ENCODE results near the gene TRIM65. TPM values are rescaled to one million over a fixed set of nuclear protein-coding genes. Genes with fewer than 3 reads are reported as not detected.

TRIM65 gene, protein sequence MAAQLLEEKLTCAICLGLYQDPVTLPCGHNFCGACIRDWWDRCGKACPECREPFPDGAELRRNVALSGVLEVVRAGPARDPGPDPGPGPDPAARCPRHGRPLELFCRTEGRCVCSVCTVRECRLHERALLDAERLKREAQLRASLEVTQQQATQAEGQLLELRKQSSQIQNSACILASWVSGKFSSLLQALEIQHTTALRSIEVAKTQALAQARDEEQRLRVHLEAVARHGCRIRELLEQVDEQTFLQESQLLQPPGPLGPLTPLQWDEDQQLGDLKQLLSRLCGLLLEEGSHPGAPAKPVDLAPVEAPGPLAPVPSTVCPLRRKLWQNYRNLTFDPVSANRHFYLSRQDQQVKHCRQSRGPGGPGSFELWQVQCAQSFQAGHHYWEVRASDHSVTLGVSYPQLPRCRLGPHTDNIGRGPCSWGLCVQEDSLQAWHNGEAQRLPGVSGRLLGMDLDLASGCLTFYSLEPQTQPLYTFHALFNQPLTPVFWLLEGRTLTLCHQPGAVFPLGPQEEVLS
- 24.3 TPM for total RNA-seq (ENCODE audit: unreplicated experiment)
- long read RNA-seq, partial matches to known transcripts = 0 of 3 reads
- long read RNA-seq, other reads (novel, unspliced or antisense) = 2 of 3 reads

DNA sequence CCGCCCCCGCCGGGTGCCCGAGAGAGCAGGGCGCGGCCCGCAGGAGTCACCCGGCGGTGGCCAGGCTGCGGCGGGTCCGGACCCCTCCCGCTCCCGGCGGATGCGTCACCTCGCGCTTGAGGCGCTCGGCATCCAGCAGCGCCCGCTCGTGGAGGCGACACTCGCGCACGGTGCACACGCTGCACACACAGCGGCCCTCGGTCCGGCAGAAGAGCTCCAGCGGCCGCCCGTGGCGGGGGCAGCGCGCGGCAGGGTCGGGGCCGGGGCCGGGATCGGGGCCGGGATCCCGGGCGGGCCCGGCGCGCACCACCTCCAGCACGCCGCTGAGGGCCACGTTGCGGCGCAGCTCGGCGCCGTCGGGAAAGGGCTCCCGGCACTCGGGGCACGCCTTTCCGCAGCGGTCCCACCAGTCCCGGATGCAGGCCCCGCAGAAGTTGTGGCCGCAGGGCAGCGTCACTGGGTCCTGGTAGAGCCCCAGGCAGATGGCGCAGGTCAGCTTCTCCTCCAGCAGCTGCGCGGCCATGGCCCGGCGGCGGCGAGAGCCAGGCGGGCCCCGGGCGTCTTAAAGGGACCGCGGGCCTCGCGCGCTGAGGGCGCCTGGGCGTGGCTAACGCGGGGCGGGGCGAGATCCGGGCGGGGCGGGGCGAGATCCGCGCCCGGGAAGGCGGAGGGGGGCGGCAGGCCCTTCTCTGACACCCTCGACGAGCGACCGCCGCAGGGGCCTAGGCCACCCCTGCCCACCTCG lies at the start of gene TRIM65:
TSS of gene TRIM65 (minus strand) at position 537 of the 745 bp plus-strand sequence. CDS start at position 523, 14 bp downstream.
- Mint-ChIP-seq H3K27ac (ENCODE audit: unreplicated experiment) (peak within 1 kb of the TSS; percentile 90), H3K9me3 (ENCODE audit: unreplicated experiment) (peaks cover 17% of the 10 kb centered on the region), H3K4me3 (ENCODE audit: unreplicated experiment) (peak within 1 kb of the TSS; percentile 87), H3K36me3 (ENCODE audit: unreplicated experiment) (peaks cover 4% of the 10 kb centered on the region), H3K4me1 (ENCODE audit: low read depth, unreplicated experiment) (peaks cover 22% of the 10 kb centered on the region), H3K27me3 (ENCODE audit: unreplicated experiment) (peaks cover 17% of the 10 kb centered on the region)
- TF ChIP-seq, protein P1, sequence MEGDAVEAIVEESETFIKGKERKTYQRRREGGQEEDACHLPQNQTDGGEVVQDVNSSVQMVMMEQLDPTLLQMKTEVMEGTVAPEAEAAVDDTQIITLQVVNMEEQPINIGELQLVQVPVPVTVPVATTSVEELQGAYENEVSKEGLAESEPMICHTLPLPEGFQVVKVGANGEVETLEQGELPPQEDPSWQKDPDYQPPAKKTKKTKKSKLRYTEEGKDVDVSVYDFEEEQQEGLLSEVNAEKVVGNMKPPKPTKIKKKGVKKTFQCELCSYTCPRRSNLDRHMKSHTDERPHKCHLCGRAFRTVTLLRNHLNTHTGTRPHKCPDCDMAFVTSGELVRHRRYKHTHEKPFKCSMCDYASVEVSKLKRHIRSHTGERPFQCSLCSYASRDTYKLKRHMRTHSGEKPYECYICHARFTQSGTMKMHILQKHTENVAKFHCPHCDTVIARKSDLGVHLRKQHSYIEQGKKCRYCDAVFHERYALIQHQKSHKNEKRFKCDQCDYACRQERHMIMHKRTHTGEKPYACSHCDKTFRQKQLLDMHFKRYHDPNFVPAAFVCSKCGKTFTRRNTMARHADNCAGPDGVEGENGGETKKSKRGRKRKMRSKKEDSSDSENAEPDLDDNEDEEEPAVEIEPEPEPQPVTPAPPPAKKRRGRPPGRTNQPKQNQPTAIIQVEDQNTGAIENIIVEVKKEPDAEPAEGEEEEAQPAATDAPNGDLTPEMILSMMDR (IDR thresholded peaks at IDR 0.05; ENCODE audit: partially characterized antibody, unreplicated experiment) = no peak
- peak; percentile 91 for DNase-seq

DNA sequence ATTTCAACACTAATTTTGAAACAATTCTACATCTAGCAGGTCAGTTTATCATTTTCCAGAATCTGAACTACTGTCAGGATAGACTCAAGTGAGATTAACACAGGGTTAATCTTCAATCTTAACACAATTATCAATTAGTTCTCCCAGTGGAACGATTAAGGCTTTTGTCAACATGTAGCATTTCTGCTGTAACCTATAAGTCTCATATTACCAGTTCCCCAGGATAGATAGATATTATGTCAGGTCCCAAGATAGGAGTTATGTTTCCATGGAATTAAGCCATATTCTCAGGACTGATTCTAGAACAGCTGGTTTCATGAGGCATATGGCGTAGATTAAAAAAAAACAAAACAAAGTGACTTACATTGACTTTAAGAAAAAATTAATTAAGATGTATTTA lies 48.5 kb upstream of the TRIM65 start:
- Mint-ChIP-seq H3K4me3 (ENCODE audit: unreplicated experiment) (no peak overlapping the region), H3K4me1 (ENCODE audit: low read depth, unreplicated experiment) (peaks cover 6% of the 10 kb centered on the region), H3K27ac (ENCODE audit: unreplicated experiment) (no peak overlapping the region), H3K9me3 (ENCODE audit: unreplicated experiment) (peaks cover 4% of the 10 kb centered on the region), H3K27me3 (ENCODE audit: unreplicated experiment) (no peaks in the 10 kb centered on the region), H3K36me3 (ENCODE audit: unreplicated experiment) (no peaks in the 10 kb centered on the region)
- TF ChIP-seq, protein P1 (IDR thresholded peaks at IDR 0.05; ENCODE audit: partially characterized antibody, unreplicated experiment) = no peak
- no peak for DNase-seq

DNA sequence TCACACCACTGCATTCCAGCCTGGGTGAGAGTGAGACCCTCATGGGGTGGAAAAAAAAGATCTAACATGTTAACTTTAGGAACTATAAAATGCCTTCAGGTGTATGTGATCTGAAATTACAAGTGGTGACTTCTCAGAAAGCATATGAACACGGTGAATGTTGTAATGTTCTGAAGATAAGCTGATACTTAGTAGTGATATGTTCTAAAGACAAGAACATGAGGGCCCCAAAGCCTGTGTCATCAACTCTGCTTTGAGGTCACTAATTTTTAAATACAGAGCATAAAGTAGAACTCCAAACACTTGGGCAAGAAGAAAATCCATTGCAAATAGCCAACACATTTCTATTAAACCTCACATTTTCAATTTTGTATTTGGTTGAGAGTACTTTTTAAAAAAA lies 46.7 kb upstream of the TRIM65 start:
- Mint-ChIP-seq H3K4me3 (ENCODE audit: unreplicated experiment) (no peak overlapping the region), H3K9me3 (ENCODE audit: unreplicated experiment) (peaks cover 5% of the 10 kb centered on the region), H3K4me1 (ENCODE audit: low read depth, unreplicated experiment) (peaks cover 6% of the 10 kb centered on the region), H3K27ac (ENCODE audit: unreplicated experiment) (no peak overlapping the region), H3K27me3 (ENCODE audit: unreplicated experiment) (no peaks in the 10 kb centered on the region), H3K36me3 (ENCODE audit: unreplicated experiment) (no peaks in the 10 kb centered on the region)
- TF ChIP-seq, protein P1 (IDR thresholded peaks at IDR 0.05; ENCODE audit: partially characterized antibody, unreplicated experiment) = no peak
- DNase-seq = no peak

DNA sequence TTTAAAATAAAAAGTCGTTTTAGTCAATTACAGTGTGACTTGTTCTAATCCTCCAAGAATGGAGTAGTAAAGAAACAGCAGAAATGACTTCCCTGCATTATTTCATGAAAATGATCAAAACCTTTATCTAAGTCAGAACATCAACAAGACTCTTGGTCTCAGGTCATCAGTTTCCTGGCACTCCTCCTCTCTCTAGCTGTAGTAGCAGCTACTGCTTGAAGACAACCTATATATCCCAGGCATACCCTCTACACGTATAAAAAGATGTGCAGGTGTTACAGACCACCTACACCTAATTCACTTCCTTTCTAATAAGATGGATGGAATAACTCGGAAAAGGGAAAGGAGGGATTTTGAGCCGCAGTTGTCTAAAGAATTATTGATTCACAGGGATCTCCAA lies 45.7 kb upstream of the TRIM65 start:
- Mint-ChIP-seq H3K9me3 (ENCODE audit: unreplicated experiment) (peaks cover 8% of the 10 kb centered on the region), H3K4me1 (ENCODE audit: low read depth, unreplicated experiment) (peaks cover 6% of the 10 kb centered on the region), H3K27ac (ENCODE audit: unreplicated experiment) (no peak overlapping the region), H3K27me3 (ENCODE audit: unreplicated experiment) (no peaks in the 10 kb centered on the region), H3K36me3 (ENCODE audit: unreplicated experiment) (no peaks in the 10 kb centered on the region), H3K4me3 (ENCODE audit: unreplicated experiment) (no peak overlapping the region)
- TF ChIP-seq, protein P1 (IDR thresholded peaks at IDR 0.05; ENCODE audit: partially characterized antibody, unreplicated experiment) = no peak
- no peak for DNase-seq

Measured in glutamatergic neuron (in vitro differentiated cells).